Sigmoid colon (tissue), 7 donors: ENCODE measurements around the gene TDRD3. TPM values are rescaled to one million over a fixed set of nuclear protein-coding genes. Genes with fewer than 3 reads are reported as not detected.

Source experiments
- DNase-seq: peaks from one replicate; pipeline ENCODE4 v3.0.0-alpha.2; 2019
- H3K27ac ChIP-seq, 4 donors: fragments of 200-600 bp; sonication (generic); one replicate each; pipeline ENCODE4 v1.5.1; 2016 to 2019; ENCODE audit warnings: mild to moderate bottlenecking in 1 of 4
- H3K27me3 ChIP-seq, 3 donors: fragments of 200-600 bp; sonication (generic); one replicate each; pipeline ENCODE4 v1.5.1; 2019; ENCODE audit warnings: mild to moderate bottlenecking in 1 of 3
- H3K36me3 ChIP-seq, 4 donors: fragments of 200-600 bp; sonication (generic); one replicate each; pipeline ENCODE4 v1.5.1; 2016 to 2019
- H3K4me1 ChIP-seq, 4 donors: fragments of 200-600 bp; sonication (generic); one replicate each; pipeline ENCODE4 v1.5.1; 2017 to 2019
- H3K4me3 ChIP-seq, 4 donors: fragments of 200-600 bp; sonication (generic); one replicate each; pipeline ENCODE4 v1.5.1; 2017 to 2019; ENCODE audit warnings: mild to moderate bottlenecking in 2 of 4, moderate library complexity in 1 of 4
- H3K9me3 ChIP-seq, 4 donors: fragments of 200-600 bp in 3 of 4; sonication (generic) in 3 of 4; one replicate each; pipeline versions ENCODE4 v1.5.1 to v1.6.1; 2013 to 2019
- EP300 ChIP-seq, 4 donors: sonication (generic); formaldehyde crosslinking; IDR thresholded peaks; one replicate each; pipeline ENCODE4 v1.6.1; 2017; ENCODE audit warnings: antibody characterized with exemption in 4 of 4
- POLR2A ChIP-seq, 2 donors: fragments of 450-650 bp; IDR thresholded peaks; one replicate each; pipeline ENCODE4 v1.6.1; 2016; ENCODE audit warnings: antibody characterized with exemption in 2 of 2, mild to moderate bottlenecking in 2 of 2, moderate library complexity in 2 of 2
- POLR2AphosphoS5 ChIP-seq, 4 donors: sonication (generic); formaldehyde crosslinking; IDR thresholded peaks; one replicate each; pipeline ENCODE4 v1.6.1; 2017; ENCODE audit warnings: antibody characterized with exemption in 4 of 4
- WGBS, 2 donors: extraction: QIAGEN DNeasy Blood & Tissue Kit; methylation state at CpG; one replicate each; pipeline ENCODE4 v1.1.7; 2013; 5-methylcytosine and 5-hydroxymethylcytosine counted together
- intact Hi-C: fragments of 100-400 bp; cut with DNase I; formaldehyde crosslinking; loops from one replicate; pipeline ENCODE4 v1.15.1; 2023
- polyA plus RNA-seq, 3 donors: library from polyadenylated mRNA; stranded (reverse); fragments of 200-250 nt; gene quantifications; one replicate each; pipeline ENCODE4 v1.2.3, GENCODE V29; 2013
- total RNA-seq, 4 donors: library from RNA; depleted of rRNA; stranded (reverse); fragments of >200 nt; gene quantifications; one replicate each; pipeline ENCODE4 v1.1.0, GENCODE V29; 2016
- TF ChIP-seq, protein P1 (sequence below), 4 experiments: fragments of 450-650 bp in 3 of 4; fragments of 200-600 bp in 1 of 4; IDR thresholded peaks; one replicate each; pipeline ENCODE4 v1.5.1; 2016 to 2019; ENCODE audit warnings: antibody characterized with exemption in 4 of 4, mild to moderate bottlenecking in 3 of 4, moderate library complexity in 2 of 4
- donor health status: healthy with polysubstance abuse.
- donor health status: Bipolar disorder and iron deficiency.
- donor health status: healthy.

Gene TDRD3
- total and polyA plus RNA-seq, 7 donors: 9.3 to 43.5 (median 27.4) TPM

DNA sequence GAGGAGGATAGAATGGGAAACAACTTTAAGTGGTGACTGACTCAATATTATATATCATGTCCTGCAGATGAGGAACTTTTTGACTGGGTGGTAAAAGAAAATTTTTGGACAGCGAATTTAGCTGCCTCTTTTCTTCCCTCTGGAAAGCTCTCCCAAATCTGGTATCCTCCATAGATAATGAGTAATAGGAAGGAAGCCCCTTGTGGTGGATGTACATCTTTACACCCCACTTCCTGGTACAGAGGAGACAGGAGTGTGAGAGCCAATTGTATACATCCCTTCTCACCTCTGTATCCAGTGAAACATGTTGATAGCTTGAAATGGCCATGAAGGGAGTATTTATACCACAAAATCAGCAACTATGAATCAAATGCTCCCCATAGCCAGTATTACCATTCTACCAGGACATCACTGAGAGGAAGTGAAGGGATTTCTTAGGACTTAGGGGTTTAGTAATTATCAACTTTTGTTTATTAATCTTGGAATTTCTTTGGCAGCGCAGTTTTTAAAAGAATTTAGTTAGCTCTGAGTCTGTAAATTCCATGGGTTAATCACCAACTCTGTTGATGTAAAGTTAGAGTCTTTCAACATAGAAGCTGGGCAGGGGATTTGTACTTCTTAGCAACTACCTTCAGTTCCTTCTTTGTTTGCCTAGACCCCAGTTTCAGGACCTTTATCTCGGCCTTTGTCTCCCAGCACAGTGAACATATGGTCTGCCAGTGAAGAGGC is 17.0 kb upstream of the TDRD3 start:
- 84 to 85% methylated on average over 3 of the region's 3 CpGs for WGBS, 2 donors
- H3K4me1 ChIP-seq: no peaks in the 10 kb centered on the region
- intact Hi-C loops: no loop called here

DNA sequence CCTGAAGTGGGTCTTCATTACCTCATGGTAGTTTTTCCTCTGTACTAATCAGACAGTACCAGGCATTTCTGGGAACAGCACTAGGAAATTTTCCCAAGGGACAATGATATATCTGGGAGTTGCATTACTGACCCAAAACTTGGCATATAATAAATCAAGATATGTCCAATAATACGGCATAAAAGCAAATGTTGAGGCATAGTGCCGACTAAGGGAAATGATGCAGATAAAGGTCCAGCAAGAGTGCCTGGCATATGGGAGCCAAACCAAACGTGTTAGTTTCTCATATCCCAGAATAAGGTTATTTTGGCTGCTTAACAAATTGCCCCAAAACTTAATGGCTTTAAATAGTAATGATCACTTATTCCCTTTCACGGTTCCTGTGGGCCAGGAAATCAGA is 12.1 kb upstream of the TDRD3 start:
- no peaks in the 10 kb centered on the region for H3K4me1 ChIP-seq
- 87 to 88% methylated on average over 4 of the region's 4 CpGs for WGBS, 2 donors
- intact Hi-C loops: no loop called here
- TF ChIP-seq, protein P1, sequence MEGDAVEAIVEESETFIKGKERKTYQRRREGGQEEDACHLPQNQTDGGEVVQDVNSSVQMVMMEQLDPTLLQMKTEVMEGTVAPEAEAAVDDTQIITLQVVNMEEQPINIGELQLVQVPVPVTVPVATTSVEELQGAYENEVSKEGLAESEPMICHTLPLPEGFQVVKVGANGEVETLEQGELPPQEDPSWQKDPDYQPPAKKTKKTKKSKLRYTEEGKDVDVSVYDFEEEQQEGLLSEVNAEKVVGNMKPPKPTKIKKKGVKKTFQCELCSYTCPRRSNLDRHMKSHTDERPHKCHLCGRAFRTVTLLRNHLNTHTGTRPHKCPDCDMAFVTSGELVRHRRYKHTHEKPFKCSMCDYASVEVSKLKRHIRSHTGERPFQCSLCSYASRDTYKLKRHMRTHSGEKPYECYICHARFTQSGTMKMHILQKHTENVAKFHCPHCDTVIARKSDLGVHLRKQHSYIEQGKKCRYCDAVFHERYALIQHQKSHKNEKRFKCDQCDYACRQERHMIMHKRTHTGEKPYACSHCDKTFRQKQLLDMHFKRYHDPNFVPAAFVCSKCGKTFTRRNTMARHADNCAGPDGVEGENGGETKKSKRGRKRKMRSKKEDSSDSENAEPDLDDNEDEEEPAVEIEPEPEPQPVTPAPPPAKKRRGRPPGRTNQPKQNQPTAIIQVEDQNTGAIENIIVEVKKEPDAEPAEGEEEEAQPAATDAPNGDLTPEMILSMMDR (IDR thresholded peaks at IDR 0.05): no peak
- TF ChIP-seq POLR2AphosphoS5 (IDR thresholded peaks at IDR 0.05) (no peak), EP300 (IDR thresholded peaks at IDR 0.05) (no peak)
- DNase-seq: no peak
- H3K4me3 ChIP-seq: no peak overlapping the region
- H3K27ac ChIP-seq: no peak overlapping the region
- no peaks in the 10 kb centered on the region for H3K27me3 ChIP-seq
- no peaks in the 10 kb centered on the region for H3K36me3 ChIP-seq
- no peaks in the 10 kb centered on the region for H3K9me3 ChIP-seq

More for the DNA sequence above, 17.0 kb upstream of the TDRD3 start:
- H3K27ac ChIP-seq: no peak overlapping the region
- H3K27me3 ChIP-seq: no peaks in the 10 kb centered on the region
- H3K4me3 ChIP-seq: no peak overlapping the region
- H3K36me3 ChIP-seq: no peaks in the 10 kb centered on the region
- TF ChIP-seq, protein P1 (IDR thresholded peaks at IDR 0.05): no peak
- TF ChIP-seq EP300 (IDR thresholded peaks at IDR 0.05) (no peak), POLR2A (IDR thresholded peaks at IDR 0.05) (no peak), POLR2AphosphoS5 (IDR thresholded peaks at IDR 0.05) (no peak)
- DNase-seq: no peak
- no peaks in the 10 kb centered on the region for H3K9me3 ChIP-seq

DNA sequence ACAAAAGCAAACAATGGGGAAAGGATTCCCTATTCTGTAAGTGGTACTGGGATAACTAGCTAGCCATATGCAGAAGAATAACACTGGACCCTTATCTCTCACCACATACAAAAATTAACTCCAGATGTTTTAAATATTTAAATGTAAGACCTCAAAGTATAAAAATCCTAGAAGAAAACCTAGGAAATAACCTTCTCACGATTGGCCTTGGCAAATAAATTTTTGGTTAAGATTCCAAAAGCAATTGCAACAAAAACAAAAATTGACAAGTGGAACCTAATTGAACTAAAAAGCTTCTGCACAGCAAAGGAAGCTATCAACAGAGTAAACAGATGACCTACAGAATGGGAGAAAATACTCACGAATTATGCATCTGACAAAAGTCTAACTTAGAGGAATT is 10.8 kb upstream of the TDRD3 start:
- TF ChIP-seq POLR2A (IDR thresholded peaks at IDR 0.05) (no peak), EP300 (IDR thresholded peaks at IDR 0.05) (no peak), POLR2AphosphoS5 (IDR thresholded peaks at IDR 0.05) (no peak)
- TF ChIP-seq, protein P1 (IDR thresholded peaks at IDR 0.05): no peak
- intact Hi-C loops: no loop called here
- Histone ChIP-seq H3K4me3 (no peak overlapping the region), H3K27ac (no peak overlapping the region), H3K36me3 (no peaks in the 10 kb centered on the region), H3K27me3 (no peaks in the 10 kb centered on the region), H3K4me1 (no peaks in the 10 kb centered on the region), H3K9me3 (no peaks in the 10 kb centered on the region)
- no peak for DNase-seq
- 81 to 84% methylated on average over 2 of the region's 2 CpGs for WGBS, 2 donors

DNA sequence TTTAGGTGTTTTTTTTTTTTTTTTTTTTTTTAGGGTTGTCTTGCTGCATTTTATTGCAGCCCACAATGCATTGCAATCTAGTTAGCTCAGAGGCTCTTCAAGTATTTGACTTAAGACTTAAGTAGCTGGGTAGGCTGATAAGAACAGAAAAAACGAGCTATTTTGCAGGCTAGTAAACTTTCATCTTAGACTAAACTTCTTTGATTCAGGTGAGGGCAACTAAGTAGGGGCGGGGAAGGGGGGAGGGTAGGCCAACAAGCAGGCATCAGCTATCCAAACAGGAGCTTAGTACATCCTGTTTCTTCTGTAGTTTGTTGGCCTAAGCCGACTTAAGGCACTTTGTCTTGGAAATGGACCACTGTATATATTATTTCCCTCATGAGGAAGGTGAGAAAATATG is 4.9 kb upstream of the TDRD3 start:
- TF ChIP-seq POLR2A (IDR thresholded peaks at IDR 0.05): no peak
- TF ChIP-seq, protein P1 (IDR thresholded peaks at IDR 0.05): no peak
- no peak for TF ChIP-seq POLR2AphosphoS5 (IDR thresholded peaks at IDR 0.05)

More for the DNA sequence above, 4.9 kb upstream of the TDRD3 start:
- no peaks in the 10 kb centered on the region for H3K36me3 ChIP-seq
- no peak overlapping the region for H3K27ac ChIP-seq
- intact Hi-C loops: no loop called here
- no peaks in the 10 kb centered on the region for H3K4me1 ChIP-seq
- no peak for DNase-seq
- 49 to 66% methylated on average over 3 of the region's 3 CpGs for WGBS, 2 donors
- no peak overlapping the region for H3K4me3 ChIP-seq
- no peaks in the 10 kb centered on the region for H3K9me3 ChIP-seq
- no peaks in the 10 kb centered on the region for H3K27me3 ChIP-seq
